Activated CD4-positive, alpha-beta T cell treated with anti-CD3 and anti-CD28 coated beads, Interleukin-2, amount 50 U/mL, for 4 hours (primary cell): Measurements from ENCODE around the gene USP37.

Experiments used
- DNase-seq, 2 experiments: peaks; one replicate each; pipeline ENCODE4 v3.0.0-alpha.2; 2020

USP37 gene

DNA sequence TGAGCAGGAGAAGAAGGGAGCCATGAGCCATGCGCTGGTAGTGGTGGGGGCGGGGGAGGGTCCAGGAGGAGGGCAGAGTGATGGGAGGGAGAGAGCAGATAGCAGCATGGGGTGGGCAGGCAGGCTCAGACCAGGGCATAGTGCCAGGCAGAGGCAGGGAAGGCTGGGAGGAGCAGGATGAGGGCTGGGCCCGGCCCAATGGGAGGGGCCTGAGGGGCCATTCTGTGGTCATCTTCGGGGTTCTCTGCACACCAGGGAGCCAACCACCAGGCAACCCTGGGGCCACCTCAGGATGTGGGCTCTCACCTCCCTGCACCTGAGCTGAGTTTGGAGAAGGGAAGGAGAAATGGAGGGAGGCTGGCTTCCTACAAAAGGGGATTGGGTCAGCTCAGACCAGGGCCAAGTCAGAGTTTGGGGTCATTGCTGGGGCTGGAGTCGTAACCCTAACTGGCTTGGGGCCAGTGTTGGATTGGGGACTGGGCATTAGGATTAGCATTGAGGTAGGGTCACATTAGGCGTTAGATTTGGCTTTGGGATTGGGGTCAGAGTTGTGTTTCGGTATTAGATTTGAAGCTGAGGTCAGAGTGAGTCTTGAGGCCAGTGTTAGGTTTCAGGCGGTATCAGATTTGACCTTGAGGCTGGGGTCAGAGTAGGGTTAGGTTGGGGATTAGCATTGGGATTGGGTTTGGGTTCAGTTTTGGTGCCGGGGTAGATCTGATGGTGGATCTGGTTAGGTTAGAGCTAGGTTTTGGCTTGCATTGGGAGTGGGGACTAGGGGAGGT is 138.0 kb downstream of the USP37 start:
- no peak for DNase-seq

DNA sequence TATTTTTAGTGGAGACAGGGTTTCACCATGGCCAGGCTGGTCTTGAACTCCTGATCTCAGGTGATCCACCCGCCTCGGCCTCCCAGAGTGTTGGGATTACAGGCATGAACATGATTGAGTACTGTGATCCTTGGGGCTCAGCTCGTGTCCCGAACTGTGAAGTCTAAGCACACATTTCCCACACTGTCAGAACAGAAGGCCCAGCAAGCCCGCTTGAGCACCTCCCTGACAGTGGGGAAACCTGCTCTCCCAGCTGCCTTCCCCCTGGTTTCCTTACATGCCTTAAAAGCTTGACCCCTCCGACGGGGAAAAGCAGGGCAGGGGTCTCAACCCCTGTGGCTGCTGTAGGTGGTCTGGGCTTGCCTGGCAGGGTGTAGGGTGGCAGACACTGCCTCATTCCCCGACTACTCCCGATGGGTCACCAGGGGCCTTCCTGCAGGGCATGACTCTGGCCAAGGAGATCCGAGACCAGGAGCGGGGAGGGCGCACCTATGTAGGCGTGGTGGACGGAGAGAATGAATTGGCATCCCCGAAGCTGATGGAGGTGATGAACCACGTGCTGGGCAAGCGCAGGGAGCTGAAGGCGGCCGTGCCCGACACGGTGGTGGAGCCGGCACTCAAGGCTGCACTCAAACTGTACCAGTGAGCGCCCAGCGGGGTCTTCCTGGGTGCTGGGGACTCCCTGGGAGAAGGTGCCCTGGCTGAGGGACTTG is 139.1 kb downstream of the USP37 start:
- no peak for DNase-seq

DNA sequence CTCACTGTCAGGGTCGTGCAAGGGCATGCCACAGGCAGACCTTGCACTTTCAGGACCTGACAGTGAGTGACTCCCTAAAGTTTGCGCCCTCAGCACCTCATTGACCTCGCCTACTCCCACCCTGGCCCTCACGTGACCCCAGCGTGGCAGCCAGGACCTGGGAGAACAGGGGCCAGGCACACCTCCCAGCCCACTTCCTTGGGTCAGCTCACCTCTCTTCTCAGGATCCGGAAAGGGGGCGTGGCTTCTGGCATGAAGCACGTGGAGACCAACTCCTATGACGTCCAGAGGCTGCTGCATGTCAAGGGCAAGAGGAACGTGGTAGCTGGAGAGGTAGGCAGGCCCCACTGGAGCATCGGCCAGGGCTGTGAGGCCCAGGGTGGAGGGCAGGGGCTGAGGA is 140.4 kb downstream of the USP37 start:
- DNase-seq: no peak

DNA sequence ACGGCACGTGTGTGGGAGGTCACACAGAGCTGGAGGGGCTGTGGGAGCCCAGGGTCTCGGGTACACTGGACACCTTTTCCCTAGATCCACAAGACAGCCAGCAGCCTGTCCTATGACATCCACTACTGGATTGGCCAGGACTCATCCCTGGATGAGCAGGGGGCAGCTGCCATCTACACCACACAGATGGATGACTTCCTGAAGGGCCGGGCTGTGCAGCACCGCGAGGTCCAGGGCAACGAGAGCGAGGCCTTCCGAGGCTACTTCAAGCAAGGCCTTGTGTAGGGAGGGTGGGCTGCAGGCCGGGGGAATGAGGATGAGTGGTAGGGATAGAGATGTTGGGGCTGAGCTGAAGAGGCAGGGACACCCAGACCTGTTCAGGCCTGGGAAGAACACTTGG is 142.6 kb downstream of the USP37 start:
- DNase-seq: no peak

DNA sequence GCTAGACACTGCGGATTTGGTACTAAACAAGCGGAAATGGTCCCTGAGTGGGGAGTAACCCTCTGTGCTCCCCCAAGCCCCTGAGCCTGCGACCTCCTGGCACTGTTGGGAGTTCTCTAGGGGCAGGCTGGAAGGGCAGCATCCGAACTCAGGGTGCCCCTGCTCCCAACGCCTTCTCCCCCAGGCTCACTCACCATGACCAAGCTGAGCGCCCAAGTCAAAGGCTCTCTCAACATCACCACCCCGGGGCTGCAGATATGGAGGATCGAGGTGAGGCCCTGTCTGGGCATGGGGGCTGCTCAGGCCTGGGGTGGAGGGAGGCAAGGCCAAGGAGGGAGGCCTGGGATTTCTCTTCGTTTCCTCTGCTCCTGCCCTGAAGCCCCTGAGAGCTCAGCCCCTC is 144.6 kb downstream of the USP37 start:
- no peak for DNase-seq

DNA sequence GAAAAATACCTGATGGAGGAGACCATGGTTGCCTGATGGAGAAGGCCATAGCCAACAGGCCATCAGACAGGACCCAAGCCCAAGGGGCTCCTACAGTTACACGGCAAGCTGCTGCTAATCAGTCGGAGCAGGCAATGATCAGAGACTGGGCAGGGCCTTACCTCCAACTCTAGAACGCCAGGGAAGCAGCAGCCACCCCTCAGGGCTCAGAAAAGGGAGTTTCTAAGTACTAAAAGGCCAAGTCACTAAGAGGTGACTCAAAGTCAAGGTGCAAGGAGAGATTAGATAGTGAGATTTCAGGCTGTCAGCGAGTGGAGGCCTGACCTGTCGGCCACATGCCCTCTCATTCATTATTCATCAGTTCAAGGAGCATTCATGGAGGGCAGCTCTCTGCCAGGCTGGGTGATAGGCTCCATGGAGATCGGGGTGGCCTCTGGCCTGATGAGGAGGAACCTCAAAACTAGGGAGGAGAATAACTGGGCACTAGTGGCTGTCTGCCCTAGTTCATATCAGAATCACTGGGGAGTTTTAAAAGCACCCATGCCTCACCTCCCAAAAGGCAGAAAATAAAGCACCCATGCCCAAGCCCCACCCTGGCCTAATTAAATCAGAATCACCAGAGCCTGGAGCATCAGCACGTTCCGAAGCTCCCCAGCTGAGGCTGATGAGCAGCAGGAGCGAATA is 145.6 kb downstream of the USP37 start:
- no peak for DNase-seq

DNA sequence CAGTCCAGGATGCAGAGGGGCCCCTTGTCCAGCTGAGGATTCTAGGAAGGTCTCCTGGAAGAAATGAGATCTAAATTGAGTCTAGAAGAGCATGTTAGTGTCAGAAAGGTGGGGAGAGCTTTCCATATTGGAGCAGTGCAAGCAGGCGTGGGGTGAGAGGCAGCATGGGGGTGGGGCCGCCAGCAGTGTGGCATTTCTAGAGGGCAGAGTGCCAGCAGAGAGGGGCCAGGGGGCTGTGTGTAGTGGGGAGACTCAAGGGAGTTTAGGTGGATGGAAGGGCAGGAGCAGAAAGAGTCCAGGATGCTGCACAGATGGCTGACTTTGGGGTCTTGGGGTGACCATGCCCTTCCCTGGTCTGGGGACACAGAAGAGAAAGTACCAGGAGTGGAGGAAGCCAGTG is 147.1 kb downstream of the USP37 start:
- no peak for DNase-seq

DNA sequence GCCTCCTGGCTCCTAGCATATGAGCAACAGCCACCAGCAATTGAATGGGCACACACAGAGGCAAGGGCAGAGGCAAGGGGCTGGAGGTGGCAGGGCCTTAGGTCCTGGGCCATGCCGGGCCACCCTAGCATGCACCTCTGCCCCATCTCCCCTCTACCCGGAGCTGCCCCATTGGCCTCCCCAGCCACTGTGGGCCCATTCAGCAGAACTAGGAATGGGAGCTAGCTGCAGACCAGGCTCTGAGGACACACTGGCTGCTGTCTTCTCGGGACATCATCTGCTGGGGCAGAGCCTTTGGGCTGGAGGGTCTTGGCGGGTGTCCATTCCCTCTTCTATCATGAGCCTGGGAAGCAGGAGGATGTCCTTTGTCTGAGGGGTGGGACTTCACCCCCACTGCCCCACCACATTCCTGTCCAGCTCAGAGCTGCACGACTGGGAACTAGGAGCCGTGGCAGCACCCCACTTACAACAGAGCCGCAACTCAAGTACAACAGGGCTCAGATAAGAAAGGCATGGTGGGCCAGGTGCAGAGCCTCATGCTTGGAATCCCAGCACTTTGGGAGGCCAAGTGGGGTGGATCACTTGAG is 148.4 kb downstream of the USP37 start:
- no peak for DNase-seq

DNA sequence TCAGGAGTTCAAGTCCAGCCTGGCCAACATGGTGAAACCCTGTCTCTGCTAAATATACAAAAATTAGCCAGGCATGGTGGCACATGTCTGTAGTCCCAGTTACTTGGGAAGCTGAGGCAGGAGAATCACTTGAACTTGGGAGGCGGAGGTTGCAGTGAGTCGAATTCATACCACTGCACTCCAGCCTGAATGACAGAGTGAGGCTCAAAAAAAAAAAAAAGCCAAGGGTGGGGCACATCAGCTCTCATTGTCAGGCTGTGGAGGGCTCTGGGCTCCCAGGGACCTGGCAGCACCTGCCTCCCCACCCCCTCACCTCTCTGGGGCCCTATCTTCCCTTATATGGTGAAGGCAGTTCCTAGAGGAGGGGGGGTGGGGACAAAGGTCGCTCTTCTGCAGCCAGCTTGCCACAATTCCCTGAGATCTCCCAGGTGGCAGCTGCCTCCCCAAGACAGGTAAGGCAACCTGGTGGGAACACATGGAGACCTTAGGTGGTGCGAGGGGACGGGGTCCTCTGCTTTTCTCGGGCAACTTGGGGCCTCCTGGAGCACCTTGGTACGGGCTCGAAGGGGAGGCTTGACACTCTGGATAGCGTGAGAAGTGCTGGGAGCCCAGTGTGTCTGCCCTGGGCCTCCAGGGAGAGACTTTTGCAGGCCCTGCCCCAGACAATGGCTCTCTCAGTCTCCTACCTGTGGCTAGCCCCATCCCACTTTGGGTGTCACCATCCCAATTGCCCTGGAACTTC is 149.3 kb downstream of the USP37 start, which contains the start of gene VIL1:
Gene VIL1 (plus strand): TSS at position 407 of the 742 bp plus-strand sequence. CDS start 4,656 bp downstream, outside the sequence.
- no peak for DNase-seq

DNA sequence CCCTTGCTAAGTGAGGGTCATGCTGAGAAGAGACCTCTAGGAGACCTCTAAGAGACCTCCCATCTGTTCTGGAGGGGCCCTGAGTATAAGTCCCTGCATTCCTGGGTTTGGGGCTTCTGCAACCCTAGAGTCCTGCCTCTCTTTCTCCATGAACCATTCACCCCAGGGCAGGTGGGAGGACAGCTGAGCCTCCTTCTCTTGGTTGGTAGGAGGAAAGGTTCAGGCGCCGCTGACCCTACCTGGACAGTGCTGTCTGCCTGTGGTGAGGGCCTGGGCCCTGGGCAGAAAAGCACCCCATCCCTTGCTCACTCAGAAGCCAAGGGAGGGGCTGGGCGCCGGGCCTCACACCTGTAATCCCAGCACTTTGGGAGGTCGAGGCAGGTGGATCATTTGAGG is 149.8 kb downstream of the USP37 start:
- no peak for DNase-seq

DNA sequence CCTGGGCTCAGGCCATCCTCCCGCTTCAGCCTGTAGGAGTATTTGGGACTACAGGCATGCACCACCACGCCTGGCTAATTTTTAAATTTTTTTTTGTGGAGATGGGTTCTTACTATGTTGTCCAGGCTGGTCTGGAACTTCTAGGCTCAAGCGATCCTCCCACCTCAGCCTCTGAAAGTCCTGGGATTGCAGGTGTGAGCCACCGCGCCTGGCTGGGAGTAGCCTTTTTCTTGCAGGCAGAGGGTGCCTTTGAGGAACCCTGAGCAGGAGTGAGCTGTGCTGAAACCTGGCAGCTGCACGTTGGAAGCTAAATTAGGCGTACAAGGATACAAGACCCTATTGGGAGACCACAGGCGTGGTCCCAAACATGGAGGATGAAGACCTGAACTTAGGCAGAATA is 160.4 kb downstream of the USP37 start:
- DNase-seq: no peak

DNA sequence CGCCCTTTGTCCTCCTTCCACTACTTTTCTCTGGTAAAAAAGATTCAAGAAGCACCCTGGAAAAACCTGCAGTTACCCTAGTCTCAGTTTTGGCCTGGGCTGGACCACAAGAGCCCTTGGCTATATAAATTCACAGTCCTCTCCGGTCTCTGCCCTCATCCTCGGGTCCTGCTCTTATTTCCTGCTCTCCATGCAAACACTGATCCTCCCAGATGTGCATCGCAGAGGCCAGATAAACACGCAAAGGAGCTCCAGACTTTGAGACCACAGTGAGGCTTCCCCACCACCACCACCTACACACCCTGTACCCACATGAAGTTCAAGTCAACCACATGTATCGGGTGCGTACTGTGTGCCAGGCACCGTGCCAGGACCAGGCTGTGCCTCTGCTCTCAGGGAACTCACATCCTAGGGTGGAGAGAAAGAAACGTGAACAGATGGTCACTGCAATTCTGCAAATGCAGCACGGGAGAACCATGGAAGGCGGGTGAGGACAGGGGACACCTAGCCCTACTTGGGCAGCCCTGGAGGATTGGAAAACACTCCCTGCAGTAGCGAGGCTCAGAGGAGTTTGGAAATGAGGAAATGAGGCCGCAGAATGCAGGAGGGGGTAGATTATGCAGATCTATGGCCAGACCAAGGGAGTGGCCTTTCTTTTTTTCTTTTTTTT is 161.1 kb downstream of the USP37 start:
- peak; percentile 49 to 61 for DNase-seq

DNA sequence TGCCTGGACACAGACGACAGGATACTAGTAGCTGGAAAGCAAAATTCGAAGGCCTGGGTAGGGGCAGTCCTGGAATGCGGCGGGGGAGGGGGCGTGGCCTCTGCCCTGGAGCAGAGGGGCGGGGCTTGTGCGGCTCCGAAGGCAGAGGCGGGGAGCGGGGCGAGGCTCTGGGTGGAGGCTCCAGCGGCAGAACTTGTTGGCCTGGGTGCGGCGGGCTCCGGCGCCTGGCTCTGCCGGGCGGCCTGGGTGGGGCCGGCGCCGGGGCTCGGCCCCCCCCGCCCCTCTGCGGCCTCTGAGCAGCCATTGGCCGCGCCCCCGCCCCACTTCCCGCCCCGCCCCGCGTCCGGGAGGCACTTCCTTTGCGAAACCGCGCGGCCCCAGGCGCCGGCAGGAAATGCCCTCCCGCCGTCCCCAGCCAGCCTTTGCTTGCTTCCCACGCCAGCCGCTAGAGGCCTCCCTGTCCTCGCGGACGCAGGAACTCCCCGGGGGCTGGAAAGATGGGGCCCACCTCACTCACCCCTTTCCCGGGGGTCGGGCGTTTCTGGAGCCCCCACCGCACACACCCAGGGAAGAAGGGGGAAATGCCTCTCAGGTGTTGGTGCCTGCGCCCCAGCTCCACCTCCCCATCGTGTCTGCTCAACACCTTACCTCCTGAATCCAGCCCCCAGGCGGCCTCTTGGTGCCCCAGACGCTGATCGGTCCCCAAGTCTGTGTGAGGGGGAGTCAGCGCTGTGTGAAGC is 161.8 kb downstream of the USP37 start:
- DNase-seq: peak; percentile 81

DNA sequence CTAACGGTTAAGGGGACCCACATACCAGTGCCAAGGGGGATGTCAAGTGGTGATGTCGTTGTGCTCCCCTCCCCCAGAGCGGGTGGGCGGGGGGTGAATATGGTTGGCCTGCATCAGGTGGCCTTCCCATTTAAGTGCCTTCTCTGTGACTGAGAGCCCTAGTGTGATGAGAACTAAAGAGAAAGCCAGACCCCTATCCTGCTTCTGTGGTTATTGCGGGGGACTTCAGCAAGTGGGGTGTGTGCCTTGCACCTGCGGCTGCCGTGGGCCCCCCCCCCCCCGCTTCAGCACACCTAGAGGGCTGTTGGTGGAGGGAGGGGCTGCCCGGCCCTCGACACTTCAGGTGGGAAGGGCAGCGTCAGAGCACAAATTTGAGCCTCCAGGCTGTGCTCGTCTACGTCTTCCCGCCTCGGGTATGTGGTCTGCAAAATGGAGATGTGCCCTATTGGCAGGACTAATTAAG is 162.4 kb downstream of the USP37 start:
- DNase-seq: no peak

DNA sequence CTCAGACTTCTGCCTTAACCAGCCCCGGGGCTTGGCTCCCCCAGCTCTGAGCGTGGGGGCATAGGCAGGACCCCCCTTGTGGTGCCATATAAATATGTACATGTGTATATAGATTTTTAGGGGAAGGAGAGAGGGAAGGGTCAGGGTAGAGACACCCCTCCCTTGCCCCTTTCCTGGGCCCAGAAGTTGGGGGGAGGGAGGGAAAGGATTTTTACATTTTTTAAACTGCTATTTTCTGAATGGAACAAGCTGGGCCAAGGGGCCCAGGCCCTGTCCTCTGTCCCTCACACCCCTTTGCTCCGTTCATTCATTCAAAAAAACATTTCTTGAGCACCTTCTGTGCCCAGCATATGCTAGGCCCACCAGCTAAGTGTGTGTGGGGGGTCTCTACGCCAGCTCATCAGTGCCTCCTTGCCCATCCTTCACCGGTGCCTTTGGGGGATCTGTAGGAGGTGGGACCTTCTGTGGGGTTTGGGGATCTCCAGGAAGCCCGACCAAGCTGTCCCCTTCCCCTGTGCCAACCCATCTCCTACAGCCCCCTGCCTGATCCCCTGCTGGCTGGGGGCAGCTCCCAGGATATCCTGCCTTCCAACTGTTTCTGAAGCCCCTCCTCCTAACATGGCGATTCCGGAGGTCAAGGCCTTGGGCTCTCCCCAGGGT is 162.9 kb downstream of the USP37 start:
- no peak for DNase-seq

DNA sequence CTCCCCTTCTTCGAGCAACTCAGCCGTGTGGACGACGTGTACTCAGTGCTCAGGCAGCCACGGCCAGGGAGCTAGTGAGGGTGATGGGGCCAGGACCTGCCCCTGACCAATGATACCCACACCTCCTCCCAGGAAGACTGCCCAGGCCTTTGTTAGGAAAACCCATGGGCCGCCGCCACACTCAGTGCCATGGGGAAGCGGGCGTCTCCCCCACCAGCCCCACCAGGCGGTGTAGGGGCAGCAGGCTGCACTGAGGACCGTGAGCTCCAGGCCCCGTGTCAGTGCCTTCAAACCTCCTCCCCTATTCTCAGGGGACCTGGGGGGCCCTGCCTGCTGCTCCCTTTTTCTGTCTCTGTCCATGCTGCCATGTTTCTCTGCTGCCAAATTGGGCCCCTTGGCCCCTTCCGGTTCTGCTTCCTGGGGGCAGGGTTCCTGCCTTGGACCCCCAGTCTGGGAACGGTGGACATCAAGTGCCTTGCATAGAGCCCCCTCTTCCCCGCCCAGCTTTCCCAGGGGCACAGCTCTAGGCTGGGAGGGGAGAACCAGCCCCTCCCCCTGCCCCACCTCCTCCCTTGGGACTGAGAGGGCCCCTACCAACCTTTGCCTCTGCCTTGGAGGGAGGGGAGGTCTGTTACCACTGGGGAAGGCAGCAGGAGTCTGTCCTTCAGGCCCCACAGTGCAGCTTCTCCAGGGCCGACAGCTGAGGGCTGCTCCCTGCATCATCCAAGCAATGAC is 163.6 kb downstream of the USP37 start:
- DNase-seq: no peak

DNA sequence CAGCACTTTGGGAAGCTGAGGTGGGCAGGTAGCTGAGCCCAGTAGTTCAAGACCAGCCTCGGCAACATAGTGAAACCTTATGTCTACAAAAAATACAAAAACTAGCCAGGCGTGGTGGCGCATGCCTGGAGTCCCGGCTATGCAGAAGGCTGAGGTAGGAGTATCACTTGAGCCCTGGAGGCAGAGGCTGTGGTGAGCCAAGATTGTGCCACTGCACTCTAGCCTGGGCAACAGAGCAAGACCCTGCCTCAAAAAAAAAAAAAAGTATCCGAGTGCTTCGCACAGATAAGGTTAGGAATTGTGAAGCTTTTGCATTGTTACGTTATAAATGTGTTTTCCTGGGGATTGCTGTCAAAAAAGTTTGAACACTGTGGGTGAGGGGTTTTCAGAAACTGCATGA is 164.3 kb downstream of the USP37 start:
- no peak for DNase-seq

DNA sequence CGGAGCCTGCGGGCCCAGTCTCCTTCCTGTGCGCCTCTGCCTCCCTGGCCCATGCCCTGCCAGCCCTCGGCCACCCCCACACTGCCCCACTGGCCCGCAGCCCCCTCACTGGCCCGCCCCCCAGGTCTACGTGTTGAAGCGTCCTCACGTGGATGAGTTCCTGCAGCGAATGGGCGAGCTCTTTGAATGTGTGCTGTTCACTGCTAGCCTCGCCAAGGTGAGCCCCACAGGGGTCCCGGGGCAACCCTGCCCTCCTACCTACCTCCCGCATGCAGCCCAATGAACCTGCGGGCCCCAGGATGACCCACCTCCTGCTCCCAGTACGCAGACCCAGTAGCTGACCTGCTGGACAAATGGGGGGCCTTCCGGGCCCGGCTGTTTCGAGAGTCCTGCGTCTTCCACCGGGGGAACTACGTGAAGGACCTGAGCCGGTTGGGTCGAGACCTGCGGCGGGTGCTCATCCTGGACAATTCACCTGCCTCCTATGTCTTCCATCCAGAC is 165.2 kb downstream of the USP37 start:
- no peak for DNase-seq

DNA sequence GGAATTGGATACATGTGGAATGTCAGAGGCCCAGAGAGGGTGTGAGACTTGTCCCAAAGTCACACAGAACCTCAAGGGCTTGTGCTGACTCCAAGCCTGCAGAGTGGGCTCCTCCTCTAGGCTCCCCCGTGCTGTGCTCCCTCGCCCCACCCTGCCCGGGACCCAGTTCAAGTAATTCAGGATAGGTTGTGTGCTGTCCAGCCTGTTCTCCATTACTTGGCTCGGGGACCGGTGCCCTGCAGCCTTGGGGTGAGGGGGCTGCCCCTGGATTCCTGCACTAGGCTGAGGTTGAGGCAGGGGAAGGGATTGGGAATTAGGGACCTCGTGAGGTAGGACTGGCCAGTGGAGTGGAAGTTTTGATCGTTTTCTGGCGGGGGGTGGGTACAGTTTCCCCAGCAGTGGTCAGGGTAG is 165.7 kb downstream of the USP37 start:
- no peak for DNase-seq

DNA sequence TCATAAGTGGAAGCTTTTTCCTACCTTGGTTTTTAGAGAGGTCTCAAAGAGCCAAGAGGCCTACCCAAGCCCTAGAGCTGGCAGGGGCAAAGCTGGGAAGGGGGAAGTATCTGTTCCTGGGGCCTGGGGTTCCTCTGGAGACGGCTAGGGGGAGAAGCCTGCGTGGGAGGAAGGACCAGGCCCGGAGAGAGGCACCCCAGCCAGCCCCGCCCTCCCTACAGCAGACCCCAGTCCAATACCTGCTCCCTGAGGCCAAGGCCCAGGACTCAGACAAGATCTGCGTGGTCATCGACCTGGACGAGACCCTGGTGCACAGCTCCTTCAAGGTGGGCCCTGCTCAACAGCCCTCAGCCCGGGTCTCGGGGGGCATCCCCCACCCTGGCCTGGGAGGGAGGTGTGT is 166.3 kb downstream of the USP37 start:
- DNase-seq: no peak
